ENCODE data around the gene MISP. TPM values are rescaled to one million over a fixed set of nuclear protein-coding genes. Genes with fewer than 3 reads are reported as not detected.

The MISP gene
- total and polyA plus RNA-seq, 9 donors = 0.08 to 44.0 (median 0.55) TPM

DNA sequence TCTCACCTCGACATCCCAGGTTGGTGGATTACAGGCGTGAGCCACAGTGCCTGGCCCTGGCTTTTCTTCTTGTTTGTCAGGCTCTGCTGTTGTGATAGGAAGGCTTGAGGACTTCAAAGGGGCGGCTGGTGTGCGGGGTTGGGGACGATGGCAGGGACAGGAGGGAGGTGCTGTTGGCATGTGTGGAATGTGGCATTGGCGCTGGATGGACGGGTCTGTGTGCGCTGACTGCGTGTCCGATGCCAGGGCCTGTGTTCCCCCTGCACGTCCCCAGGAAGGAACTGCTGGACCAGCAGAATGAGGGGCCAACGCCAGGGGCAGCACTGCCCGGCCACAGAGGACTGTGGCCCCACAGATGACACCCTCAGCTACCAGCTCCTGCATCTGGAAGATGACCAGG lies 33.6 kb downstream of the MISP start:
- Histone ChIP-seq H3K27ac (no peak overlapping the region), H3K4me3 (no peak overlapping the region)
- WGBS, 3 donors = 85 to 87% (median 86%) methylated on average over 13 of the region's 13 CpGs

DNA sequence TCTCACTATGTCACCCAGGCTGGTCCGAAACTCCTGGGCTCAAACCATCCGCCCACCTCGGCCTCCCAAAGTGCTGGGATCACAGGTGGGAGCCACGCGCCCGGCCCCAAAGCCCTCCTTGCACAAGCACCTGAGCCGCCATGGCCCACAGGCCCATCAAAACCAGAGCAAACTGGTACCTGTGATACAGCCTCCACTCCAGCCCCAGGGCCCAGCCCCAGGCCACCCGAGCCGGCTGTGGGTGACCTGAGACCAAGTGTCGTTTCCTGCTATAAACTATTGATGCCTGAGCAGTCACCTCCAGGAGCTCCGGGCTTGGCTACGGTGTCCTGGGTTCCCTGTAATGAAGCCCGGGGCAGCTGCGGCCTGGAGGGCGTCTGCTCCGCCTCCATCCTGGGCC lies 36.6 kb downstream of the MISP start:
- WGBS, 3 donors = 92 to 98% (median 95%) methylated on average over 15 to 16 of the region's 16 CpGs
- TF ChIP-seq EP300 (IDR thresholded peaks at IDR 0.05) = no peak
- no peak for TF ChIP-seq CTCF (IDR thresholded peaks at IDR 0.05)
- TF ChIP-seq POLR2A (IDR thresholded peaks at IDR 0.05) = no peak
- no peak overlapping the region for H3K4me3 ChIP-seq
- no peaks in the 10 kb centered on the region for H3K27me3 ChIP-seq
- intact Hi-C loops (cut with DNase I) = no loop called here
- H3K36me3 ChIP-seq = no peaks in the 10 kb centered on the region
- no peak for DNase-seq
- no peak overlapping the region for H3K27ac ChIP-seq
- H3K4me1 ChIP-seq (ENCODE audit: insufficient read depth) = no peaks in the 10 kb centered on the region
- H3K9me3 ChIP-seq = no peaks in the 10 kb centered on the region

More for the DNA sequence above, 33.6 kb downstream of the MISP start:
- Histone ChIP-seq H3K27me3 (no peaks in the 10 kb centered on the region), H3K36me3 (no peaks in the 10 kb centered on the region), H3K4me1 (ENCODE audit: insufficient read depth) (peaks cover 4% of the 10 kb centered on the region), H3K9me3 (no peaks in the 10 kb centered on the region)
- TF ChIP-seq EP300 (IDR thresholded peaks at IDR 0.05) (no peak), CTCF (IDR thresholded peaks at IDR 0.05) (no peak), POLR2A (IDR thresholded peaks at IDR 0.05) (no peak)
- DNase-seq = no peak
- intact Hi-C loops (cut with DNase I) = no loop called here

DNA sequence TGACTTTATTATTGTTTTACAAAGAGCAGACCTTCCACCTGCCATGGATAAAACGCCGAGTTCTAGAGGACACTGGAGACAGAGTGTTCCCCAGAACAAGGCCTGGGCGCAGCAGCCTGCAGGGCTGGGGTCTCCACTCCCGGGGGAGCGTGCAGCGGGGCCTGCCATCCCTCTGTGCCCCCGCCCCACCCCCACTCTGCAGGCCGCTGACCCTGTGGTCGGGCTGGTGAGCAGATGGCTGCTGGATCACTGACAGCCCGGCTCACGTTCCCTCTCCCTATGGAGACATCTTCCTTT lies 37.7 kb downstream of the MISP start:
- Histone ChIP-seq H3K4me1 (ENCODE audit: insufficient read depth) (no peaks in the 10 kb centered on the region), H3K4me3 (no peak overlapping the region), H3K9me3 (no peaks in the 10 kb centered on the region), H3K36me3 (no peaks in the 10 kb centered on the region), H3K27me3 (no peaks in the 10 kb centered on the region), H3K27ac (no peak overlapping the region)
- WGBS, 3 donors = 52 to 75% (median 54%) methylated on average over 11 of the region's 11 CpGs
- TF ChIP-seq EP300 (IDR thresholded peaks at IDR 0.05) = no peak
- TF ChIP-seq CTCF (IDR thresholded peaks at IDR 0.05) = no peak
- no peak for DNase-seq
- intact Hi-C loops (cut with DNase I) = no loop called here

- no peak overlapping the region for H3K27ac ChIP-seq
- no peak for TF ChIP-seq POLR2A (IDR thresholded peaks at IDR 0.05)
- 65 to 68% (median 66%) methylated on average over 33 of the region's 33 CpGs for WGBS, 3 donors
- DNase-seq = no peak
- H3K27me3 ChIP-seq = no peaks in the 10 kb centered on the region
- no peaks in the 10 kb centered on the region for H3K36me3 ChIP-seq
- H3K4me3 ChIP-seq = no peak overlapping the region
- intact Hi-C loops (cut with DNase I) = no loop called here
- no peaks in the 10 kb centered on the region for H3K9me3 ChIP-seq
- no peaks in the 10 kb centered on the region for H3K4me1 ChIP-seq (ENCODE audit: insufficient read depth)
Measured at GRCh38 chr19:788983-789700, 38.2 kb downstream of the MISP start.

DNA sequence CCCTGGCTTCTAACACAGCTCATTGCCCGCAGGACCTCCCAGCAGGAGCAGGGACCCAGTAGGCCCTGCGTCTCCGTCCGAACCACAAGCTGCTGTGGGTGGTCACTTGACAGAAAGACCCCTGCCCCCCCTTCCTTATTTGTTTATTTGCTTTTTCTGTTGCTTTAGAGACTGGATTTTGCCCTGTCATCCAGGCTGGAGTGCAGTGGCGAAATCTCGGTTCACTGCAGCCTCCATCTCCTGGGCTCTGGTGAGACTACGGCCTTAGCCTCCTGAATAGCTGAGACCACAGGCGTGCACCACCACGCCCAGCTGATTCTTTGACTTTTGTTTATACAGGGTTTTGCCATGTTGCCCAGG lies 38.8 kb downstream of the MISP start:
- H3K9me3 ChIP-seq = no peaks in the 10 kb centered on the region
- TF ChIP-seq EP300 (IDR thresholded peaks at IDR 0.05) = no peak
- no peaks in the 10 kb centered on the region for H3K36me3 ChIP-seq
- DNase-seq = no peak
- whole genome bisulfite sequencing, 3 donors = 90 to 96% (median 93%) methylated on average over 9 of the region's 9 CpGs
- no peaks in the 10 kb centered on the region for H3K27me3 ChIP-seq
- no peak overlapping the region for H3K27ac ChIP-seq
- no peak overlapping the region for H3K4me3 ChIP-seq
- intact Hi-C loops (cut with DNase I) = loop anchor here in 2 of 4 donors (10.0 kb wide), 1 partner anchor 125 kb away; the partner anchor contains the start of genes KISS1R (in 2 of the 2) and R3HDM4 (in 2 of the 2)
- no peaks in the 10 kb centered on the region for H3K4me1 ChIP-seq (ENCODE audit: insufficient read depth)
